Mucosa of gallbladder (tissue), 1 donor: ENCODE results near the gene EML2. TPM values are rescaled to one million over a fixed set of nuclear protein-coding genes. Genes with fewer than 3 reads are reported as not detected.
"Not testable (repeated sequence)": the region's sequence is repeated elsewhere in the genome, so short reads cannot be mapped to it uniquely, and the experiment has no call there.

ENCODE experiments used
- DNase-seq: peaks from one replicate; pipeline ENCODE4 v3.0.0-alpha.2; 2020; ENCODE audit warnings: low spot score
- total RNA-seq: library from RNA; stranded (reverse); gene quantifications from one replicate; pipeline ENCODE4 v1.2.1, GENCODE V29; 2021
- donor health status: DM: no; HTN: no; CAD: no.

EML2 gene
- total RNA-seq, 1 donor from 2014 or later, result 68.4 TPM

- DNase-seq, result no peak
Observed at GRCh38 chr19:45650722-45651121, 11.5 kb upstream of the EML2 start.

- no peak for DNase-seq
Observed at GRCh38 chr19:45646345-45646698, 7.1 kb upstream of the EML2 start.

GRCh38 chr19:45645631-45646344 lies 6.6 kb upstream of the EML2 start:
- DNase-seq, result peak; percentile 85

GRCh38 chr19:45645068-45645630 lies 6.0 kb upstream of the EML2 start:
- no peak for DNase-seq

- no peak for DNase-seq
Observed at GRCh38 chr19:45643927-45644771, 5.0 kb upstream of the EML2 start.

- DNase-seq, result peak; percentile 88
Observed at GRCh38 chr19:45643024-45643926, 4.1 kb upstream of the EML2 start.

GRCh38 chr19:45641274-45642105 lies 2.3 kb upstream of the EML2 start:
- peak; percentile 93 for DNase-seq

GRCh38 chr19:45640849-45641273 lies 1.7 kb upstream of the EML2 start:
- peak; percentile 25 for DNase-seq

GRCh38 chr19:45637890-45638667 lies 1.1 kb downstream of the EML2 start:
- peak; percentile 49 for DNase-seq

GRCh38 chr19:45636902-45637301 lies 2.3 kb downstream of the EML2 start:
- DNase-seq, result no peak

- DNase-seq, result no peak
Observed at GRCh38 chr19:45636275-45636674, 2.9 kb downstream of the EML2 start.

GRCh38 chr19:45632468-45633196 lies 6.6 kb downstream of the EML2 start:
- DNase-seq, result peak; percentile 65

- DNase-seq, result no peak
Observed at GRCh38 chr19:45630463-45630862, 8.7 kb downstream of the EML2 start.

- no peak for DNase-seq
Observed at GRCh38 chr19:45629704-45630103, 9.5 kb downstream of the EML2 start.

- not testable (repeated sequence) for DNase-seq
Observed at GRCh38 chr19:45628219-45628618, 11.0 kb downstream of the EML2 start.

- no peak for DNase-seq
Observed at GRCh38 chr19:45623984-45624383, 15.2 kb downstream of the EML2 start.

GRCh38 chr19:45621976-45622503 lies 17.2 kb downstream of the EML2 start:
- no peak for DNase-seq

- DNase-seq, result no peak
Observed at GRCh38 chr19:45621389-45621788, 17.8 kb downstream of the EML2 start.

- no peak for DNase-seq
Observed at GRCh38 chr19:45616704-45617017, 22.5 kb downstream of the EML2 start.
